Measurements from ENCODE around the gene GPER1. TPM values are rescaled to one million over a fixed set of nuclear protein-coding genes. Genes with fewer than 3 reads are reported as not detected.

Gene GPER1
- total and polyA plus RNA-seq, 8 donors = 0.20 to 3.5 (median 1.0) TPM

DNA sequence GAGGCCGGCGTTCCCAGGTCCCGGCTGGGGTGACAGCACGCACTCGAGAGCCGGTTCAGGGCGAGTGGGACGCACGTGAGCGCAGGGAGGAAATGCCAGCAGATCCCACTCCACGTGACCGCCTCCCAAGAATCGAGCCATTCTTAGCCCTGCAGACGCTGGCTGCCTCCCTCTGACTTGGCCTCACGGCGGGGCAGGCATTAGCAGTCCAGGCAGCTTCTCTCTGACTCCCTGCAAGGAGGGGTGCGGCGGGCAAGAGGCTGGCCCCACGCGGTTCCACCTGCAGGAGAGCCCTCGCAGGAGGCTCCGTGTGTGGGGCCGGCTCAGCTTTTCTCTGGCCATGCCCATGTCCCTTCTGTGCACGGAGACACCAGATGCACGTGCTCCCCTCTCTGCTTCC is 33.5 kb upstream of the GPER1 start:
- no peaks in the 10 kb centered on the region for H3K9me3 ChIP-seq
- H3K27ac ChIP-seq = peak overlapping the region in 1 of 4 donors; percentile 0
- WGBS, 2 donors = 81 to 84% methylated on average over 25 of the region's 25 CpGs
- FAIRE-seq (no peak), DNase-seq (peak in 2 of 6 donors; percentile 26 to 61), ATAC-seq (no peak)
- H3K27me3 ChIP-seq = no peaks in the 10 kb centered on the region
- peaks cover 0 to 5% (median 0%) of the 10 kb centered on the region in 3 donors for H3K36me3 ChIP-seq
- TF ChIP-seq, protein P1, sequence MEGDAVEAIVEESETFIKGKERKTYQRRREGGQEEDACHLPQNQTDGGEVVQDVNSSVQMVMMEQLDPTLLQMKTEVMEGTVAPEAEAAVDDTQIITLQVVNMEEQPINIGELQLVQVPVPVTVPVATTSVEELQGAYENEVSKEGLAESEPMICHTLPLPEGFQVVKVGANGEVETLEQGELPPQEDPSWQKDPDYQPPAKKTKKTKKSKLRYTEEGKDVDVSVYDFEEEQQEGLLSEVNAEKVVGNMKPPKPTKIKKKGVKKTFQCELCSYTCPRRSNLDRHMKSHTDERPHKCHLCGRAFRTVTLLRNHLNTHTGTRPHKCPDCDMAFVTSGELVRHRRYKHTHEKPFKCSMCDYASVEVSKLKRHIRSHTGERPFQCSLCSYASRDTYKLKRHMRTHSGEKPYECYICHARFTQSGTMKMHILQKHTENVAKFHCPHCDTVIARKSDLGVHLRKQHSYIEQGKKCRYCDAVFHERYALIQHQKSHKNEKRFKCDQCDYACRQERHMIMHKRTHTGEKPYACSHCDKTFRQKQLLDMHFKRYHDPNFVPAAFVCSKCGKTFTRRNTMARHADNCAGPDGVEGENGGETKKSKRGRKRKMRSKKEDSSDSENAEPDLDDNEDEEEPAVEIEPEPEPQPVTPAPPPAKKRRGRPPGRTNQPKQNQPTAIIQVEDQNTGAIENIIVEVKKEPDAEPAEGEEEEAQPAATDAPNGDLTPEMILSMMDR (IDR thresholded peaks at IDR 0.05) = no peak
- no peaks in the 10 kb centered on the region for H3K4me1 ChIP-seq
- intact Hi-C loops (cut with DNase I) = loop anchor here in 1 of 3 donors (10.0 kb wide), 1 partner anchor 150 kb away; no protein-coding TSS in a partner anchor
- H3K4me3 ChIP-seq = no peak overlapping the region

DNA sequence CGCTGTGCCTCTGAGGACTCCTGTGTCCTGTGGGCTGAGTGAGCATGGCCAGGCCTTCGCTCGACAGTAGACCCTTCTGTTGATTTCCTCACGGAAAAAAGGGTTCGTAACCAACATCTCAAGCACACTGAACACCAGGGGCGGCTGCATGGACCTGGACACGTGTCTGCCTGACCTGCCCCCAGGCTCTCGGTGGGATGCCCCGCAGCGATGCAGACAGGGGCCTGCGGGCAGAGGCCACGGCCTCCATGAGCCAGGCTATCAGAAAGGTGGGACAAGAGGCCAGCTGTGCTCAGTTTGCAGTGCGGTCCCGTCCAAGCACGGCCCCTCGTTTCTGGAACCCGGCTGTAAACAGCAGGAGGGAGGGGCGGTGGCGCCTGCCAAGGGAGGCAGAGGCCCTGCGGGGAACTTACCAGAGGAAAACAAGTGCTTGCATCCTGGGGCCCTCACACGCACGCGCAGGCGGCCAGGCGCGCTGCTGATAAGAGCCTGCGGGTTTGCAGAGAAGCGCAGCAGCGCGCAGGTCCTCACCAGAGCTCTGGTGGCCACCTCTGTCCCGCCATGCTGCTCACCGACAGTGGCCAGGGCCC is 33.0 kb upstream of the GPER1 start:
- FAIRE-seq = no peak
- H3K4me1 ChIP-seq = no peaks in the 10 kb centered on the region

DNA sequence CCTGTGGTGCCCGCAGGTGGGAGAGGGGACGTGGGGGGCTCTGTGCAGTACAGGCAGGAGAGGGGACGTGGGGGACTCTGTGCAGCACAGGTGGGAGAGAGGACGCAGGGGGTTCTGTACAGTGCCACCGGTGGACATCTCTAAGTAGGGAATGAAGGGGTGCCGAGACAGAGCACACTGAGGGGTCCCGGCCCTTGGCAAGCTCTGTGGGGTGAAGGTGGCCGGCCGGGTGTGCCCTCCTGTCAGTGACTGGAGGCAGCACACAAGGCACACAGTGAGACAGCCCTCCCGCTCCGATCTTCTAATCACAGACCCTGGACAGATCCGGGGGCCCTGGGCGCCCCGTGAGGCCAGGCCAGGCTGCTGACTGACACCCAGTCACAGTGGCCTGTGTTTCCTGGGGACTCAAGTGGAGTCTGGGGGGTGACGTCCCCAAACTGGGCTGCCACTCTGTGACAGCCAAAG is 32.4 kb upstream of the GPER1 start:
- intact Hi-C loops (cut with DNase I) = loop anchor here in 1 of 3 donors (10.0 kb wide), 1 partner anchor 151 kb away; no protein-coding TSS in a partner anchor
- Histone ChIP-seq H3K4me3 (peak overlapping the region in 1 of 4 donors; percentile 5), H3K4me1 (peaks cover 0 to 6% (median 0%) of the 10 kb centered on the region in 3 donors), H3K36me3 (peaks cover 0 to 5% (median 0%) of the 10 kb centered on the region in 3 donors), H3K27ac (no peak overlapping the region), H3K9me3 (no peaks in the 10 kb centered on the region), H3K27me3 (no peaks in the 10 kb centered on the region)
- ATAC-seq = no peak
- TF ChIP-seq, protein P1 (IDR thresholded peaks at IDR 0.05) = no peak
- no peak for FAIRE-seq
- WGBS, 2 donors = 78 to 90% methylated on average over 15 of the region's 15 CpGs
- DNase-seq = peak in 2 of 6 donors; percentile 20 to 74

More for the DNA sequence above, 33.0 kb upstream of the GPER1 start:
- Histone ChIP-seq H3K27ac (peak overlapping the region in 1 of 4 donors; percentile 0), H3K9me3 (no peaks in the 10 kb centered on the region), H3K36me3 (peaks cover 0 to 5% (median 0%) of the 10 kb centered on the region in 3 donors), H3K27me3 (no peaks in the 10 kb centered on the region), H3K4me3 (no peak overlapping the region)
- TF ChIP-seq, protein P1 (IDR thresholded peaks at IDR 0.05) = no peak
- WGBS, 2 donors = 77 to 79% methylated on average over 32 of the region's 32 CpGs
- peak in 2 of 4 donors; percentile 15 to 32 for ATAC-seq
- intact Hi-C loops (cut with DNase I) = loop anchor here in 1 of 3 donors (10.0 kb wide), 1 partner anchor 150 kb away; no protein-coding TSS in a partner anchor
- DNase-seq = peak in 1 of 6 donors; percentile 39

DNA sequence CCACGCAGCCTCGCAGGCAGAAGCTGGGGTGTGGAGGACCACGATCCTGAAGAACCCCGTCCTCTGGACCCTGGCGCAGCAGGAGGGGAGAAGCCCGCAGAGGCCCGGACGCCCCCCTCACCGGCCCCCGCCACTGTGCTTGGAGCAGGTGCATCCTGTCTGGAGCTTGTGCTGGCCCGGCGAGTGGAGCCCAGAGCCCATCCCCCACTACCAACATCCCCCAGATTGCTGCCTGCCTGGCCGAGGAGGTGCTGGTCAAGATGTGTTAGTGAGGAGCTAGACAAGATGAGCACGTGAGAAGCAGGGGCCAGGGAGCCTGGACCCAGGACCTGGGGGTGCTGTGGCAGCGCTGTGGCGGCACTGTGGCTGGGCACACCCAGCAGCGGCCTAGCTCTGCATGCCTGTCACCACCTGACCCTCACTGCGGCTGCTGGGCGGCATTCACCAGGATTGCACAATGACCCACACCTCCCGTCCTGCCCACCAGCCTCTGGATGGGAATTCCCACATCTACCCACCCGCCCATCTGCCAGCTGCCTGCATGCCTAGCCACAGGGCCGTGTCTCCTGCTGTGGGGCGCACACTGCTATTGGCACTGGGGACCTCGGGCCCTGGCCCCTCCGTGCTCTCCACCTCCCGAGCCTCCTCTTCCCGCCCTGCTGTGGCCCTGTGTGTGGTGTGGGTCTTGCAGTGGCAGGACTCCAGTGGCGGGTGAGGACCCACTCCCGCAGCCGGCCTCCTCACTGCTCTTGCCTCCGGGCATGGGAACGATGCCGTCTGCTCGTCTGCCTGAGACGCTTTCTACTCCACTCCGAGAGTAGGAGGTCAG is 31.7 kb upstream of the GPER1 start:
- DNase-seq (peak in 2 of 6 donors; percentile 41 to 73), ATAC-seq (peak in 1 of 4 donors; percentile 4), FAIRE-seq (no peak)
- H3K27ac ChIP-seq = no peak overlapping the region
- intact Hi-C loops (cut with DNase I) = loop anchor here in 1 of 3 donors (10.0 kb wide), 1 partner anchor 151 kb away; no protein-coding TSS in a partner anchor
- 82 to 86% methylated on average over 29 to 36 of the region's 36 CpGs for WGBS, 2 donors
- H3K27me3 ChIP-seq = no peaks in the 10 kb centered on the region
- TF ChIP-seq, protein P1 (IDR thresholded peaks at IDR 0.05) = no peak
- peaks cover 0 to 5% (median 0%) of the 10 kb centered on the region in 3 donors for H3K36me3 ChIP-seq
- peaks cover 0 to 9% (median 0%) of the 10 kb centered on the region in 3 donors for H3K4me1 ChIP-seq
- H3K9me3 ChIP-seq = no peaks in the 10 kb centered on the region
- peak overlapping the region in 1 of 4 donors; percentile 5 for H3K4me3 ChIP-seq

Data from pancreas (tissue), 10 donors.